Measurements from ENCODE around the gene FAM98C. TPM values are rescaled to one million over a fixed set of nuclear protein-coding genes. Genes with fewer than 3 reads are reported as not detected.

FAM98C gene
- total and polyA plus RNA-seq, 4 donors = 4.2 to 8.5 (median 6.2) TPM

DNA sequence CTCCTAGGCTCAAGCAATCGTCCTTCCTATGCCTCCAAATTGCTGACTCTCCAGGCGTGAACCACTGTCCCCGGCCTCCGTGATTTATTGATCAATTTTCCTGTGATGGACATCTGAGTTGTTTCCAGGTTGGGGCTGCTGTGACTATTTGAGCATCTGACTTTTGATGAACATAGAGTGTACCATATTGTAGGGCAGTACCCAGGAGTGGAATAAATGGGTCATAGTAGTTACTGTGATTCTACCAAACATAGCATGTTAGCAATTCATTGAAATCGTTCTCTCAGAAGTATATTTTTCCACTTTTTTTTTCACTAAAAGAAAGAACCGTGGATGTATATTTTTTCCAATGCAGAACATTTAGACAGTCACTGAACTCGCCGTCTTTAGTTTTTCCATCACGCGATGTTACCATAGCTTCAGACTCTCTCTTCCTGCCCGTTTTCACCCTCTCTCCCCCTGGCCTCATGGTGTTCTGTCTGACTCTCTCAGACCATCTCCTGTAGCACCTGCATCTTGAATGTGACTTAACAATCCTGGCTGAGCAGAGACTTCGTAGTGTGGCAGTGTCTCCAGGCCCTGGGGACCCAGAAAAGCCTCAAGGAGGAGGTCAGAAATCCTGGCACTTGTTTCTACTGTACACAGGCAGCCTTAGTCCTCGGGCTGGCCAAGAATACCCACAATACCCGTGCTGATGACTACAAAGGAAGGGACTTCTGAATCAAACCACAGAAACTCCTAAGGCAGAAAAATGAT is 26.3 kb downstream of the FAM98C start:
- TF ChIP-seq SP1 (IDR thresholded peaks at IDR 0.05) (no peak), FOXA1 (IDR thresholded peaks at IDR 0.05) (no peak), TAF1 (conservative IDR thresholded peaks at IDR 0.05) (no peak), NR2F2 (IDR thresholded peaks at IDR 0.05) (no peak), JUND (IDR thresholded peaks at IDR 0.05) (no peak), CTCF (IDR thresholded peaks at IDR 0.05; ENCODE audit: low read depth, low read length, missing input control) (no peak), YY1 (IDR thresholded peaks at IDR 0.05) (no peak), REST (IDR thresholded peaks at IDR 0.05) (no peak), HNF4G (IDR thresholded peaks at IDR 0.05) (no peak), EGR1 (IDR thresholded peaks at IDR 0.05; ENCODE audit: low read depth in 2 of 2) (no peak)

GRCh38 chr19:38429811-38430156 is 26.9 kb downstream of the FAM98C start:
- Histone ChIP-seq H3K27me3 (ENCODE audit: control insufficient read depth in 4 of 4, insufficient read depth in 4 of 4, low read length in 3 of 4) (peaks cover 0 to 9% (median 4%) of the 10 kb centered on the region in 4 donors), H3K4me1 (ENCODE audit: control insufficient read depth in 4 of 4, insufficient read depth in 4 of 4, low read length in 3 of 4) (peaks cover 0 to 2% (median 0%) of the 10 kb centered on the region in 4 donors), H3K9me3 (ENCODE audit: control insufficient read depth in 4 of 4, low read length in 3 of 4) (no peaks in the 10 kb centered on the region), H3K27ac (ENCODE audit: low read depth in 1 of 2, low read length in 2 of 2) (no peak overlapping the region), H3K36me3 (ENCODE audit: control insufficient read depth in 4 of 4, insufficient read depth in 3 of 4, low read depth in 1 of 4, low read length in 3 of 4) (no peaks in the 10 kb centered on the region), H3K9ac (ENCODE audit: low read depth in 1 of 2, low read length in 2 of 2) (no peak overlapping the region), H3K4me3 (ENCODE audit: low read depth in 1 of 3, low read length in 3 of 3) (no peak overlapping the region)
- TF ChIP-seq, protein P1, sequence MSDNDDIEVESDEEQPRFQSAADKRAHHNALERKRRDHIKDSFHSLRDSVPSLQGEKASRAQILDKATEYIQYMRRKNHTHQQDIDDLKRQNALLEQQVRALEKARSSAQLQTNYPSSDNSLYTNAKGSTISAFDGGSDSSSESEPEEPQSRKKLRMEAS (IDR thresholded peaks at IDR 0.05) = no peak
- TF ChIP-seq EGR1 (IDR thresholded peaks at IDR 0.05; ENCODE audit: low read depth in 2 of 2) (no peak), HNF4A (conservative IDR thresholded peaks at IDR 0.05) (no peak), FOXA2 (IDR thresholded peaks at IDR 0.05) (no peak)
- TF ChIP-seq, protein P2, sequence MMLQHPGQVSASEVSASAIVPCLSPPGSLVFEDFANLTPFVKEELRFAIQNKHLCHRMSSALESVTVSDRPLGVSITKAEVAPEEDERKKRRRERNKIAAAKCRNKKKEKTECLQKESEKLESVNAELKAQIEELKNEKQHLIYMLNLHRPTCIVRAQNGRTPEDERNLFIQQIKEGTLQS (IDR thresholded peaks at IDR 0.05) = no peak
- WGBS = 78% methylated on average over 2 of the region's 2 CpGs
- no peak for DNase-seq (ENCODE audit: low spot score)

More for the DNA sequence above, 26.3 kb downstream of the FAM98C start:
- H3K4me3 ChIP-seq (ENCODE audit: low read depth in 1 of 3, low read length in 3 of 3) = no peak overlapping the region
- H3K9me3 ChIP-seq (ENCODE audit: control insufficient read depth in 4 of 4, low read length in 3 of 4) = no peaks in the 10 kb centered on the region
- no peaks in the 10 kb centered on the region for H3K36me3 ChIP-seq (ENCODE audit: control insufficient read depth in 4 of 4, insufficient read depth in 3 of 4, low read depth in 1 of 4, low read length in 3 of 4)
- DNase-seq (ENCODE audit: low spot score) = no peak
- H3K9ac ChIP-seq (ENCODE audit: low read depth in 1 of 2, low read length in 2 of 2) = no peak overlapping the region
- peaks cover 0 to 2% (median 0%) of the 10 kb centered on the region in 4 donors for H3K4me1 ChIP-seq (ENCODE audit: control insufficient read depth in 4 of 4, insufficient read depth in 4 of 4, low read length in 3 of 4)
- no peak overlapping the region for H3K27ac ChIP-seq (ENCODE audit: low read depth in 1 of 2, low read length in 2 of 2)
- 54% methylated on average over 14 of the region's 14 CpGs for WGBS
- peaks cover 0 to 8% (median under 1%) of the 10 kb centered on the region in 4 donors for H3K27me3 ChIP-seq (ENCODE audit: control insufficient read depth in 4 of 4, insufficient read depth in 4 of 4, low read length in 3 of 4)
